Middle frontal gyrus (tissue), 1 donor: Measurements from ENCODE around the gene OR6S1.
A peak's percentile ranks its signal among the peaks of the same experiment; 100 is the strongest.
"Not testable (repeated sequence)": the region's sequence is repeated elsewhere in the genome, so short reads cannot be mapped to it uniquely, and the experiment has no call there.

Source experiments
- DNase-seq: peaks from one replicate; pipeline ENCODE4 v3.0.0-alpha.2; 2015; ENCODE audit warnings: low spot score; ENCODE audit errors: extremely low spot score

Gene OR6S1

GRCh38 chr14:20631880-20632389 is 9.6 kb downstream of the OR6S1 start:
- DNase-seq, result no peak

- DNase-seq, result no peak
Observed at GRCh38 chr14:20631023-20631879, 10.2 kb downstream of the OR6S1 start.

- DNase-seq, result no peak
Observed at GRCh38 chr14:20630340-20631022, 11.0 kb downstream of the OR6S1 start.

GRCh38 chr14:20628063-20628854 is 13.2 kb downstream of the OR6S1 start:
- no peak for DNase-seq

- no peak for DNase-seq
Observed at GRCh38 chr14:20627346-20628027, 14.0 kb downstream of the OR6S1 start.

GRCh38 chr14:20626274-20626673 is 15.2 kb downstream of the OR6S1 start:
- DNase-seq, result no peak

- DNase-seq, result no peak
Observed at GRCh38 chr14:20624495-20625070, 16.9 kb downstream of the OR6S1 start.

- DNase-seq, result no peak
Observed at GRCh38 chr14:20623798-20624197, 17.7 kb downstream of the OR6S1 start.

GRCh38 chr14:20622816-20623291 is 18.6 kb downstream of the OR6S1 start:
- no peak for DNase-seq

- no peak for DNase-seq
Observed at GRCh38 chr14:20620798-20621478, 20.6 kb downstream of the OR6S1 start.

GRCh38 chr14:20619688-20620087 is 21.8 kb downstream of the OR6S1 start:
- DNase-seq, result not testable (repeated sequence)

- no peak for DNase-seq
Observed at GRCh38 chr14:20618271-20618749, 23.2 kb downstream of the OR6S1 start.

- DNase-seq, result no peak
Observed at GRCh38 chr14:20617138-20618003, 24.1 kb downstream of the OR6S1 start.

- no peak for DNase-seq
Observed at GRCh38 chr14:20615996-20616395, 25.5 kb downstream of the OR6S1 start.

GRCh38 chr14:20614038-20614840 is 27.3 kb downstream of the OR6S1 start:
- DNase-seq, result no peak

- peak; percentile 88 for DNase-seq
Observed at GRCh38 chr14:20613094-20614037, 28.1 kb downstream of the OR6S1 start.

GRCh38 chr14:20612403-20612802 is 29.1 kb downstream of the OR6S1 start:
- DNase-seq, result no peak
